ENCODE results near the gene RFX7.
"Not testable (repeated sequence)": the region's sequence is repeated elsewhere in the genome, so short reads cannot be mapped to it uniquely, and the experiment has no call there.

Gene RFX7

GRCh38 chr15:56174649-56175048 is 69.0 kb downstream of the RFX7 start:
- TF ChIP-seq, protein P1, sequence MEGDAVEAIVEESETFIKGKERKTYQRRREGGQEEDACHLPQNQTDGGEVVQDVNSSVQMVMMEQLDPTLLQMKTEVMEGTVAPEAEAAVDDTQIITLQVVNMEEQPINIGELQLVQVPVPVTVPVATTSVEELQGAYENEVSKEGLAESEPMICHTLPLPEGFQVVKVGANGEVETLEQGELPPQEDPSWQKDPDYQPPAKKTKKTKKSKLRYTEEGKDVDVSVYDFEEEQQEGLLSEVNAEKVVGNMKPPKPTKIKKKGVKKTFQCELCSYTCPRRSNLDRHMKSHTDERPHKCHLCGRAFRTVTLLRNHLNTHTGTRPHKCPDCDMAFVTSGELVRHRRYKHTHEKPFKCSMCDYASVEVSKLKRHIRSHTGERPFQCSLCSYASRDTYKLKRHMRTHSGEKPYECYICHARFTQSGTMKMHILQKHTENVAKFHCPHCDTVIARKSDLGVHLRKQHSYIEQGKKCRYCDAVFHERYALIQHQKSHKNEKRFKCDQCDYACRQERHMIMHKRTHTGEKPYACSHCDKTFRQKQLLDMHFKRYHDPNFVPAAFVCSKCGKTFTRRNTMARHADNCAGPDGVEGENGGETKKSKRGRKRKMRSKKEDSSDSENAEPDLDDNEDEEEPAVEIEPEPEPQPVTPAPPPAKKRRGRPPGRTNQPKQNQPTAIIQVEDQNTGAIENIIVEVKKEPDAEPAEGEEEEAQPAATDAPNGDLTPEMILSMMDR (IDR thresholded peaks at IDR 0.05) = no peak
- H3K4me3 ChIP-seq (ENCODE audit: low read depth, low read length) = no peak overlapping the region
- H3K9me3 ChIP-seq (ENCODE audit: control insufficient read depth, low read length) = no peaks in the 10 kb centered on the region

GRCh38 chr15:56168394-56168793 is 75.3 kb downstream of the RFX7 start:
- no peak overlapping the region for H3K9ac ChIP-seq
- no peaks in the 10 kb centered on the region for H3K4me1 ChIP-seq
- H3K9me3 ChIP-seq (ENCODE audit: control insufficient read depth, low read length) = no peaks in the 10 kb centered on the region
- no peak overlapping the region for H3K4me3 ChIP-seq (ENCODE audit: low read depth, low read length)
- H3K4me2 ChIP-seq (ENCODE audit: low read length) = no peak overlapping the region
- H3K79me2 ChIP-seq = peaks cover 7% of the 10 kb centered on the region
- no peaks in the 10 kb centered on the region for H3K27me3 ChIP-seq (ENCODE audit: control insufficient read depth, insufficient read depth, low read length)
- TF ChIP-seq, protein P1 (IDR thresholded peaks at IDR 0.05) = no peak
- no peak overlapping the region for H2AFZ ChIP-seq
- no peak overlapping the region for H3K27ac ChIP-seq
- H3K36me3 ChIP-seq (ENCODE audit: control insufficient read depth, insufficient read depth, low read length) = no peaks in the 10 kb centered on the region

More at GRCh38 chr15:56174649-56175048, 69.0 kb downstream of the RFX7 start:
- H2AFZ ChIP-seq = no peak overlapping the region
- H3K9ac ChIP-seq = no peak overlapping the region
- H3K27ac ChIP-seq = no peak overlapping the region
- no peak overlapping the region for H3K4me2 ChIP-seq (ENCODE audit: low read length)
- no peaks in the 10 kb centered on the region for H3K4me1 ChIP-seq
- H3K36me3 ChIP-seq (ENCODE audit: control insufficient read depth, insufficient read depth, low read length) = no peaks in the 10 kb centered on the region
- H3K79me2 ChIP-seq = peaks cover 7% of the 10 kb centered on the region
- H3K27me3 ChIP-seq (ENCODE audit: control insufficient read depth, insufficient read depth, low read length) = no peaks in the 10 kb centered on the region

- no peaks in the 10 kb centered on the region for H3K27me3 ChIP-seq (ENCODE audit: control insufficient read depth, insufficient read depth, low read length)
- H3K79me2 ChIP-seq = peaks cover 1% of the 10 kb centered on the region
- H3K9ac ChIP-seq = no peak overlapping the region
- TF ChIP-seq, protein P1 (IDR thresholded peaks at IDR 0.05) = no peak
- H3K4me1 ChIP-seq = no peaks in the 10 kb centered on the region
- no peak overlapping the region for H3K4me2 ChIP-seq (ENCODE audit: low read length)
- no peak overlapping the region for H3K27ac ChIP-seq
- H3K9me3 ChIP-seq (ENCODE audit: control insufficient read depth, low read length) = no peaks in the 10 kb centered on the region
- no peak overlapping the region for H2AFZ ChIP-seq
- H3K4me3 ChIP-seq (ENCODE audit: low read depth, low read length) = no peak overlapping the region
- H3K36me3 ChIP-seq (ENCODE audit: control insufficient read depth, insufficient read depth, low read length) = no peaks in the 10 kb centered on the region
These were observed 78.4 kb downstream of the RFX7 start for GRCh38 chr15:56165234-56165633.

- Histone ChIP-seq H3K27me3 (ENCODE audit: control insufficient read depth, insufficient read depth, low read length) (no peaks in the 10 kb centered on the region), H3K9me3 (ENCODE audit: control insufficient read depth, low read length) (no peaks in the 10 kb centered on the region), H3K79me2 (peaks cover 2% of the 10 kb centered on the region), H2AFZ (no peak overlapping the region), H3K9ac (no peak overlapping the region), H3K27ac (no peak overlapping the region), H3K36me3 (ENCODE audit: control insufficient read depth, insufficient read depth, low read length) (no peaks in the 10 kb centered on the region), H3K4me1 (no peaks in the 10 kb centered on the region), H3K4me3 (ENCODE audit: low read depth, low read length) (no peak overlapping the region), H3K4me2 (ENCODE audit: low read length) (no peak overlapping the region)
- TF ChIP-seq, protein P1 (IDR thresholded peaks at IDR 0.05) = no peak
These were observed 82.7 kb downstream of the RFX7 start for GRCh38 chr15:56160966-56161365.

DNA sequence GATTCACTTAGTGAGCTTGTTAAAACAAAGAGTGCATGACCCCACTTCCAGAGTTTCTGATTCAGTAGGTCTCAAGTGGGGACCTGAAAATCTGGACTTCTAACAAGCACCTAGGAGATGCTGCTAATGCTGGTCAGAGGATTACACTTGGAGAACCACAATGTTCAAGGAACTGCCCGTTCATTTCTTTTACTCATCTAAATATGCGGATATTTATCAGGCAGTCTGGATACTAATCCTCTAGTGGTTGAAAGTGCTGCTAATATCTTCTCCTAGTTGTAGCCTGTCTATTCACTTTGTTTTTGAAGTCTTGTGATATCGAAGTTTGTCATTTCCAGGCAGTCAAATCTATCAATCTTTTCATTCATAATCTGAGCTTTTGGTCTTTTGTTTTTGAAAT is 86.8 kb downstream of the RFX7 start:
- H3K4me3 ChIP-seq (ENCODE audit: low read depth, low read length) = no peak overlapping the region
- H2AFZ ChIP-seq = no peak overlapping the region
- no peaks in the 10 kb centered on the region for H3K27me3 ChIP-seq (ENCODE audit: control insufficient read depth, insufficient read depth, low read length)
- no peak overlapping the region for H3K4me2 ChIP-seq (ENCODE audit: low read length)
- TF ChIP-seq, protein P1 (IDR thresholded peaks at IDR 0.05) = no peak
- no peak overlapping the region for H3K27ac ChIP-seq
- H3K9me3 ChIP-seq (ENCODE audit: control insufficient read depth, low read length) = no peaks in the 10 kb centered on the region
- no peaks in the 10 kb centered on the region for H3K36me3 ChIP-seq (ENCODE audit: control insufficient read depth, insufficient read depth, low read length)
- no peaks in the 10 kb centered on the region for H3K4me1 ChIP-seq
- no peak overlapping the region for H3K9ac ChIP-seq
- peaks cover 11% of the 10 kb centered on the region for H3K79me2 ChIP-seq

- not testable (repeated sequence) for H2AFZ ChIP-seq; H3K9me3 ChIP-seq (ENCODE audit: control insufficient read depth, low read length)
These were observed 88.4 kb downstream of the RFX7 start for GRCh38 chr15:56155278-56155677.

GRCh38 chr15:56154768-56155167 is 88.9 kb downstream of the RFX7 start:
- H3K27me3 ChIP-seq (ENCODE audit: control insufficient read depth, insufficient read depth, low read length); H3K4me2 ChIP-seq (ENCODE audit: low read length); H3K4me1 ChIP-seq; H3K4me3 ChIP-seq (ENCODE audit: low read depth, low read length); H2AFZ ChIP-seq; H3K27ac ChIP-seq; H3K9me3 ChIP-seq (ENCODE audit: control insufficient read depth, low read length); H3K36me3 ChIP-seq (ENCODE audit: control insufficient read depth, insufficient read depth, low read length); H3K9ac ChIP-seq: not testable (repeated sequence)
- H3K79me2 ChIP-seq = peaks cover 18% of the 10 kb centered on the region

More at GRCh38 chr15:56155278-56155677, 88.4 kb downstream of the RFX7 start:
- H3K4me1 ChIP-seq; H3K9ac ChIP-seq; H3K27ac ChIP-seq; H3K36me3 ChIP-seq (ENCODE audit: control insufficient read depth, insufficient read depth, low read length); H3K27me3 ChIP-seq (ENCODE audit: control insufficient read depth, insufficient read depth, low read length); H3K4me2 ChIP-seq (ENCODE audit: low read length); H3K4me3 ChIP-seq (ENCODE audit: low read depth, low read length): not testable (repeated sequence)
- H3K79me2 ChIP-seq = peaks cover 16% of the 10 kb centered on the region

Data from parathyroid adenoma (tissue), 2 donors.